ENCODE data around the gene NACC2.

The NACC2 gene

GRCh38 chr9:135963338-135963737 is 131.8 kb downstream of the NACC2 start:
- DNase-seq (ENCODE audit: extremely low read depth, low read depth), result no peak
- no peak for TF ChIP-seq CTCF (IDR thresholded peaks at IDR 0.05; ENCODE audit: low read depth, low read length)

- no peak for TF ChIP-seq CTCF (IDR thresholded peaks at IDR 0.05; ENCODE audit: low read depth, low read length)
- no peak for DNase-seq (ENCODE audit: extremely low read depth, low read depth)
Observed at GRCh38 chr9:135962696-135963307, 132.3 kb downstream of the NACC2 start.

- no peak for DNase-seq (ENCODE audit: extremely low read depth, low read depth)
- no peak for TF ChIP-seq CTCF (IDR thresholded peaks at IDR 0.05; ENCODE audit: low read depth, low read length)
Observed at GRCh38 chr9:135961811-135962695, 133.0 kb downstream of the NACC2 start.

- no peak for TF ChIP-seq CTCF (IDR thresholded peaks at IDR 0.05; ENCODE audit: low read depth, low read length)
- peak; percentile 75 for DNase-seq (ENCODE audit: extremely low read depth, low read depth)
Observed at GRCh38 chr9:135961277-135961715, 133.8 kb downstream of the NACC2 start, which contains the start of gene UBAC1. Gene UBAC1 (minus strand): TSS chr9:135961373. CDS start chr9:135961162, 211 bp downstream.

- no peak for TF ChIP-seq CTCF (IDR thresholded peaks at IDR 0.05; ENCODE audit: low read depth, low read length)
- DNase-seq (ENCODE audit: extremely low read depth, low read depth), result no peak
Observed at GRCh38 chr9:135960411-135961276, 134.4 kb downstream of the NACC2 start.

- no peak for TF ChIP-seq CTCF (IDR thresholded peaks at IDR 0.05; ENCODE audit: low read depth, low read length)
- DNase-seq (ENCODE audit: extremely low read depth, low read depth), result no peak
Observed at GRCh38 chr9:135959814-135960213, 135.3 kb downstream of the NACC2 start.
